HEK293T (cell line): Measurements from ENCODE around the gene FAM20B.

ENCODE experiments used
- CTBP1 ChIP-seq: fragments of 450-650 bp; IDR thresholded peaks from 2 replicates; pipeline ENCODE4 v1.6.1; 2016; ENCODE audit warnings: borderline replicate concordance
- ELF4 ChIP-seq: fragments of 450-650 bp; IDR thresholded peaks from 2 replicates; pipeline ENCODE4 v1.6.1; 2017; ENCODE audit warnings: antibody characterized with exemption
- FOXA1 ChIP-seq: fragments of 450-650 bp; IDR thresholded peaks from 2 replicates; pipeline ENCODE4 v1.6.1; 2016; ENCODE audit warnings: mild to moderate bottlenecking
- FOXK2 ChIP-seq: fragments of 450-650 bp; IDR thresholded peaks from 2 replicates; pipeline ENCODE4 v1.6.1; 2016; ENCODE audit warnings: mild to moderate bottlenecking
- FOXM1 ChIP-seq: fragments of 450-650 bp; IDR thresholded peaks from 2 replicates; pipeline ENCODE4 v1.6.1; 2017; ENCODE audit warnings: mild to moderate bottlenecking, borderline replicate concordance
- HDGF ChIP-seq: fragments of 450-650 bp; IDR thresholded peaks from 2 replicates; pipeline ENCODE4 v1.6.1; 2017; ENCODE audit warnings: antibody characterized with exemption, borderline replicate concordance
- L3MBTL2 ChIP-seq: fragments of 450-650 bp; conservative IDR thresholded peaks from 2 replicates; pipeline ENCODE4 v1.6.1; 2016; ENCODE audit warnings: mild to moderate bottlenecking
- LEF1 ChIP-seq: fragments of 450-650 bp; IDR thresholded peaks from 2 replicates; pipeline ENCODE4 v1.6.1; 2017; ENCODE audit warnings: mild to moderate bottlenecking, borderline replicate concordance
- NFRKB ChIP-seq: fragments of 450-650 bp; IDR thresholded peaks from 2 replicates; pipeline ENCODE4 v1.6.1; 2016; ENCODE audit warnings: mild to moderate bottlenecking, moderate library complexity
- SP1 ChIP-seq: fragments of 450-650 bp; IDR thresholded peaks from 2 replicates; pipeline ENCODE4 v1.6.1; 2017
- TARDBP ChIP-seq: fragments of 450-650 bp; IDR thresholded peaks from 2 replicates; pipeline ENCODE4 v1.6.1; 2016
- ZNF384 ChIP-seq: fragments of 450-650 bp; IDR thresholded peaks from 2 replicates; pipeline ENCODE4 v1.6.1; 2016

GRCh38 chr1:179046808-179047635, 21.3 kb downstream of the FAM20B start:
- TF ChIP-seq ELF4 (no peak), FOXM1 (no peak), CTBP1 (no peak), NFRKB (no peak), HDGF (no peak), ZNF384 (no peak), FOXK2 (no peak), L3MBTL2 (no peak), LEF1 (no peak), TARDBP (no peak), SP1 (no peak), FOXA1 (no peak)
